ENCODE data around the gene NANP. TPM values are rescaled to one million over a fixed set of nuclear protein-coding genes. Genes with fewer than 3 reads are reported as not detected.

NANP gene
- polyA plus RNA-seq, 1 donor: 5.7 TPM

Other genes starting within 250 kb of the NANP start
- gene ABHD12, start 233.2 kb downstream of the NANP start, polyA plus RNA-seq: 45.8 TPM
- 8.9 TPM for gene GINS1, start 216.3 kb downstream of the NANP start, polyA plus RNA-seq
- gene NINL, start 38.5 kb downstream of the NANP start, polyA plus RNA-seq: 30.9 TPM
- gene ZNF337, start 72.8 kb upstream of the NANP start, polyA plus RNA-seq: 28.0 TPM